Stimulated activated CD4-positive, alpha-beta T cell treated with anti-CD3 and anti-CD28 coated beads, Interleukin-1b, Interleukin-23, amount 100 ng/mL, for 24 hours (primary cell): ENCODE measurements around the gene PRR19.
A peak's percentile ranks its signal among the peaks of the same experiment; 100 is the strongest.

ENCODE experiments used
- DNase-seq, 4 experiments: peaks; one replicate each; pipeline ENCODE4 v3.0.0-alpha.2; 2020; ENCODE audit warnings: low read depth in 4 of 4, low spot score in 1 of 4

PRR19 gene

GRCh38 chr19:42271045-42271419 lies 30.9 kb upstream of the PRR19 start:
- no peak for DNase-seq

GRCh38 chr19:42271861-42272534 lies 29.9 kb upstream of the PRR19 start:
- no peak for DNase-seq

GRCh38 chr19:42272535-42272897 lies 29.4 kb upstream of the PRR19 start:
- no peak for DNase-seq

GRCh38 chr19:42272989-42273406 lies 28.9 kb upstream of the PRR19 start:
- no peak for DNase-seq

- no peak for DNase-seq
Observed at GRCh38 chr19:42273407-42274064, 28.4 kb upstream of the PRR19 start.

- DNase-seq: no peak
Observed at GRCh38 chr19:42274065-42274682, 27.8 kb upstream of the PRR19 start.

GRCh38 chr19:42275103-42275502 lies 26.8 kb upstream of the PRR19 start:
- DNase-seq: no peak

GRCh38 chr19:42275517-42275916 lies 26.4 kb upstream of the PRR19 start:
- DNase-seq: no peak

- no peak for DNase-seq
Observed at GRCh38 chr19:42276284-42276683, 25.6 kb upstream of the PRR19 start.

- no peak for DNase-seq
Observed at GRCh38 chr19:42276821-42277220, 25.1 kb upstream of the PRR19 start.

- DNase-seq: no peak
Observed at GRCh38 chr19:42277821-42278451, 24.0 kb upstream of the PRR19 start.

GRCh38 chr19:42278452-42279154 lies 23.3 kb upstream of the PRR19 start:
- no peak for DNase-seq

- DNase-seq: no peak
Observed at GRCh38 chr19:42279155-42279901, 22.6 kb upstream of the PRR19 start.

- DNase-seq: peak in 3 of 4 experiments; percentile 67 to 89 (median 81)
Observed at GRCh38 chr19:42279902-42280814, 21.8 kb upstream of the PRR19 start.

- no peak for DNase-seq
Observed at GRCh38 chr19:42280815-42281145, 21.2 kb upstream of the PRR19 start.

GRCh38 chr19:42281146-42281826 lies 20.6 kb upstream of the PRR19 start:
- no peak for DNase-seq

- DNase-seq: no peak
Observed at GRCh38 chr19:42281827-42282762, 19.8 kb upstream of the PRR19 start.

- DNase-seq: no peak
Observed at GRCh38 chr19:42282819-42283187, 19.1 kb upstream of the PRR19 start.
